HepG2 (cell line): ENCODE data around the gene PFN4. TPM values are rescaled to one million over a fixed set of nuclear protein-coding genes. Genes with fewer than 3 reads are reported as not detected.

ENCODE experiments used
- AFF4 ChIP-seq: sonication (generic); formaldehyde crosslinking; IDR thresholded peaks from 2 replicates; pipeline ENCODE4 v1.4.0; 2020; ENCODE audit warnings: missing genetic modification reagents
- FOXJ3 ChIP-seq: sonication (generic); formaldehyde crosslinking; IDR thresholded peaks from 2 replicates; pipeline ENCODE4 v1.4.0; 2020; ENCODE audit warnings: missing genetic modification reagents, mild to moderate bottlenecking, borderline replicate concordance
- GFI1 ChIP-seq: sonication (generic); formaldehyde crosslinking; IDR thresholded peaks from 2 replicates; pipeline ENCODE4 v1.5.0; 2020; ENCODE audit warnings: missing genetic modification reagents, mild to moderate bottlenecking, borderline replicate concordance
- GZF1 ChIP-seq: sonication (generic); formaldehyde crosslinking; IDR thresholded peaks from 2 replicates; pipeline ENCODE4 v1.5.1; 2020; ENCODE audit warnings: mild to moderate bottlenecking, missing genetic modification reagents
- HOXA5 ChIP-seq: sonication (generic); formaldehyde crosslinking; IDR thresholded peaks from 2 replicates; pipeline ENCODE4 v1.4.0; 2020; ENCODE audit warnings: missing genetic modification reagents
- NCOR1 ChIP-seq: fragments of 200-600 bp; sonication (generic); IDR thresholded peaks from 2 replicates; pipeline ENCODE4 v1.7.0; 2017; ENCODE audit warnings: antibody characterized with exemption, low read length, borderline replicate concordance
- NFE2L2 ChIP-seq: fragments of 150-350 bp; IDR thresholded peaks from 2 replicates; pipeline ENCODE4 v1.6.1; 2014; ENCODE audit warnings: low read length
- PAXIP1 ChIP-seq: sonication (generic); formaldehyde crosslinking; conservative IDR thresholded peaks from 2 replicates; pipeline ENCODE4 v1.4.0; 2020; ENCODE audit warnings: mild to moderate bottlenecking, missing genetic modification reagents, moderate library complexity
- PBX2 ChIP-seq: IDR thresholded peaks from 2 replicates; pipeline ENCODE4 v1.6.1; 2016; ENCODE audit warnings: control low read depth
- POGZ ChIP-seq: sonication (generic); formaldehyde crosslinking; IDR thresholded peaks from 2 replicates; pipeline ENCODE4 v1.4.0; 2020; ENCODE audit warnings: mild to moderate bottlenecking, missing genetic modification reagents
- RORA ChIP-seq: sonication (generic); formaldehyde crosslinking; IDR thresholded peaks from 2 replicates; pipeline ENCODE4 v1.5.0; 2020; ENCODE audit warnings: mild to moderate bottlenecking, missing genetic modification reagents, moderate library complexity
- YEATS4 ChIP-seq: sonication (generic); formaldehyde crosslinking; IDR thresholded peaks from 2 replicates; pipeline ENCODE4 v1.4.0; 2020; ENCODE audit warnings: missing genetic modification reagents, borderline replicate concordance
- YY1 ChIP-seq: IDR thresholded peaks from 2 replicates; pipeline ENCODE4 v1.6.1; 2011; ENCODE audit warnings: low read length, low read depth, moderate library complexity, mild to moderate bottlenecking; ENCODE audit not compliant: insufficient read depth, insufficient replicate concordance
- ZBTB7B ChIP-seq: sonication (generic); formaldehyde crosslinking; IDR thresholded peaks from 2 replicates; pipeline ENCODE4 v1.4.0; 2020; ENCODE audit warnings: missing genetic modification reagents
- ZKSCAN1 ChIP-seq: fragments of 150-350 bp; IDR thresholded peaks from 2 replicates; pipeline ENCODE4 v1.6.1; 2014; ENCODE audit warnings: low read length
- ZNF34 ChIP-seq: sonication (generic); formaldehyde crosslinking; IDR thresholded peaks from 2 replicates; pipeline ENCODE4 v1.4.0; 2020; ENCODE audit warnings: mild to moderate bottlenecking, missing genetic modification reagents, borderline replicate concordance
- ZNF484 ChIP-seq: sonication (generic); formaldehyde crosslinking; IDR thresholded peaks from 2 replicates; pipeline ENCODE4 v1.5.1; 2020; ENCODE audit warnings: mild to moderate bottlenecking, low read depth, missing genetic modification reagents, borderline replicate concordance
- ZNF549 ChIP-seq: sonication (generic); formaldehyde crosslinking; IDR thresholded peaks from 2 replicates; pipeline ENCODE4 v1.5.0; 2020; ENCODE audit warnings: missing genetic modification reagents
- polyA plus RNA-seq, 8 experiments: library from polyadenylated mRNA; depleted of rRNA in 3 of 8; stranded (reverse) in 7 of 8; unstranded in 1 of 8; fragments of >200 nt; fragmentation: Illumina TruSeq in 4 of 8; extraction: Trizol in 4 of 8; gene quantifications; 2 replicates each; pipeline versions ENCODE4 v1.2.1 to v1.2.3, GENCODE V29; 2011 to 2016; ENCODE audit warnings: low read depth in 4 of 8, missing spikeins in 1 of 8, mixed read lengths in 1 of 8; ENCODE audit not compliant: insufficient read depth in 1 of 8
- total RNA-seq, 5 experiments: library from RNA; depleted of rRNA; stranded (reverse); fragments of >200 nt; fragmentation: Illumina TruSeq; extraction: Trizol; gene quantifications; 2 replicates each; pipeline ENCODE4 v1.2.3, GENCODE V29; 2016; ENCODE audit warnings: low read depth in 1 of 5
- TF ChIP-seq, protein P1 (sequence below): sonication (generic); formaldehyde crosslinking; IDR thresholded peaks from 2 replicates; pipeline ENCODE4 v1.8.1; 2023; ENCODE audit warnings: mild to moderate bottlenecking, missing genetic modification reagents, borderline replicate concordance
- TF ChIP-seq, protein P2 (sequence below): sonication (generic); formaldehyde crosslinking; conservative IDR thresholded peaks from 2 replicates; pipeline ENCODE4 v1.4.0; 2020; ENCODE audit warnings: missing genetic modification reagents

PFN4 gene
- total and polyA plus RNA-seq, 2 of the 13 experiments (the other 11 are each of a cell fraction or from before 2014, with no cell fraction given), result 0.12 to 0.20 TPM

DNA sequence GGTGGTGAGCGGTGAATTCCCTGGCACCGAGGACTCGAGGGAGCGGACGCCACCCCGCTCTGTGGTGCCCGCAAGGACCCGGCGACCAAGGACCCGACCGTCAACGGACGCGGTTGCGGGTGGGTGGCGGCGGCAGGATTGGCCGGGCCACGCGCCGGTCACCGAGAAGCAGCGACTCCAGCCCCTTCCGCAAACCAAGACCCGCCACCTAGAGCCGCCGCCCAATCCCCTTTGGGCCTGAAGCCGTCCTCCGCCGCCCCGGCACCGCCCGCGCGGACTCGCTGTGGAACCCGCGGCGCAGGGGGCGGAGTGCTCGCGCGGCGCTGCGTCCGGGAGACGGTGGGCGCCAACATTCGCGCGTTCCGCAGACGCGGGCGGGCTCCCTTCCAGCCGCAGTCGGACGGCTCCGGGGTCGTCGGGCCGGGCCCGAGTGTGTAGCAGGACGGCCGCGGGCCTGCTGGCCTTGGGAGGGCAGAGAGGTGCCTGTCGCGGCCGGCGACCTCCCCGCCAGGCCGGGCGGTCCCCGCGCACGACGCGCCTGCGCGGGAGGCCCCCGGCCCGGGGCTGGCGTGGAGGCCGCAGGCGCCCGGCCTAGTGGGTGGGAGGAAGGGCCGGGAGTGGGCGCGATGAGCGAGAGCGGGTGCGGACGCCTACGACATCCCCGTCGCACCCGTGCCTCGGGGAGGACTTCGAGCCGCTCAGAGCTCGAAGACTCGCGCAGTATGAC is at the start of gene PFN4, which contains the start of gene FAM228B (continued):
- TF ChIP-seq NCOR1 (no peak), PAXIP1 (CRISPR knock-in tag) (peak; percentile 24), RORA (CRISPR knock-in tag) (no peak), ZNF549 (CRISPR knock-in tag) (no peak), ZNF484 (peak; percentile 47; the same call in 1 of the 2 replicates), NFE2L2 (no peak), PBX2 (CRISPR knock-in tag) (peak; percentile 87), ZBTB7B (CRISPR knock-in tag) (peak; percentile 60), YY1 (peak; percentile 31), ZNF34 (CRISPR knock-in tag) (peak; percentile 76; the same call in 1 of the 2 replicates), AFF4 (CRISPR knock-in tag) (no peak), HOXA5 (CRISPR knock-in tag) (0 out of 2 replicates have a peak, but pooled peaks have one; percentile 65), GZF1 (CRISPR knock-in tag) (no peak), POGZ (CRISPR knock-in tag) (peak; percentile 44; the same call in 1 of the 2 replicates), ZKSCAN1 (no peak), YEATS4 (peak; percentile 87; the same call in 1 of the 2 replicates), GFI1 (peak; percentile 69; the same call in 1 of the 2 replicates), FOXJ3 (CRISPR knock-in tag) (no peak)
- TF ChIP-seq, protein P1, sequence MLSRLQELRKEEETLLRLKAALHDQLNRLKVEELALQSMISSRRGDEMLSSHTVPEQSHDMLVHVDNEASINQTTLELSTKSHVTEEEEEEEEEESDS (CRISPR knock-in tag), result peak; percentile 57; the same call in 1 of the 2 replicates
- TF ChIP-seq, protein P2, sequence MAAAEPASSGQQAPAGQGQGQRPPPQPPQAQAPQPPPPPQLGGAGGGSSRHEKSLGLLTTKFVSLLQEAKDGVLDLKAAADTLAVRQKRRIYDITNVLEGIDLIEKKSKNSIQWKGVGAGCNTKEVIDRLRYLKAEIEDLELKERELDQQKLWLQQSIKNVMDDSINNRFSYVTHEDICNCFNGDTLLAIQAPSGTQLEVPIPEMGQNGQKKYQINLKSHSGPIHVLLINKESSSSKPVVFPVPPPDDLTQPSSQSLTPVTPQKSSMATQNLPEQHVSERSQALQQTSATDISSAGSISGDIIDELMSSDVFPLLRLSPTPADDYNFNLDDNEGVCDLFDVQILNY, result peak; percentile 30; the same call in 1 of the 2 replicates
